HG03066 (cell line): ENCODE data around the gene FAM181B.

Source experiments
- ATAC-seq: cut with Tn5 transposase; IDR thresholded peaks from one replicate; pipeline ENCODE4 v1.9.1; 2021; ENCODE audit warnings: low read depth; ENCODE audit not compliant: unreplicated experiment

Gene FAM181B

GRCh38 chr11:82733444-82734119 lies at the start of gene FAM181B:
TSS of gene FAM181B (minus strand) at chr11:82733864. CDS start at chr11:82733729, 135 bp downstream.
- ATAC-seq, result no peak

GRCh38 chr11:82782825-82783374 lies 49.2 kb upstream of the FAM181B start:
- no peak for ATAC-seq

GRCh38 chr11:82778776-82779175 lies 45.1 kb upstream of the FAM181B start:
- ATAC-seq, result no peak

GRCh38 chr11:82776377-82776776 lies 42.7 kb upstream of the FAM181B start:
- no peak for ATAC-seq

DNA sequence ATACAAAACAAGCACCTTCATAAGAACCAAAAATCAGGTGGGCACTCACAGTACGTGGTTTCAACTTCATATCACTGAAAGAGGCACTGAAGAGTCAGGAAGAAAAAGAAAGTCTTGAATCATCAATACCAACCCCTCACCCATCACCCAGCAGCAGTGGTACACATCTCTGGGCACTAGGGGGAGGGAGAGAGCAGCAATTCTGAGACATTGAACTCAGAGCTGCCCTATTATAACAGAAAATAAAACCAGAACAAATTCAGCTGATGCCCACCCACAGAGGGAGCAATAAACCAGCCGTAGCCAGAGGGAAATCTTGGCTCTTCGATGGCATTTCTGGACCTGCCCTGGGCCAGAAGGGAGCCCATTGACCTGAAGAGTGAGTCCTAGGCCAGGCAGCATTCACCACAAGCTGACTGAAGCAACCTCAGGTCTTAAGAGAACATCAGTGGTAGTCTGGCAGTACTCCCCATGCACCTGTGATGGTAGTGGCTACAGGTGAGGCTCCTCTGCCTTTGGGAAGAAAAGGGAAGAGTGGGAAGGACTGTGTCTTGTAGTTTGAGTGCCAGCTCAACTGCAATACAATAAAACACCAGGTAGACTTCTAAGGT lies 42.2 kb upstream of the FAM181B start:
- ATAC-seq, result peak; percentile 85

GRCh38 chr11:82775218-82775617 lies 41.6 kb upstream of the FAM181B start:
- no peak for ATAC-seq

DNA sequence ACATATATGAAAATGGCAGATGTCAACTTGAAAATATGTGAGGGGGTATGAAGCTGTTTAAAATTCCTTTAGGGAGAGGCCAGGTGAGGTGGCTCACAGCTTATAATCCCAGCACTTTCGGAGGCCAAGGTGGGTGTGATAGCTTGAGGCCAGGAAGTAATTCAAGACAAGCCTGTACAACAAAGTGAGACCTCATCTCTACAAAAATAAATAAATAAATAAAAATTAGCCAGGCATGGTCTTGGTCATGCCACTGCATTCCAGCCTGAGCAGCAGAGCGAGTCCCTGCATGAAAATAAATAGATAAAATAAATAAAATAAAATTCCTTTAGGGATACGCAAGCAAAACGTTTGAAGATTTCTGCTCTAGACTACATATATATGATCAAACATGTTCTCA lies 38.1 kb upstream of the FAM181B start:
- no peak for ATAC-seq

GRCh38 chr11:82767123-82767522 lies 33.5 kb upstream of the FAM181B start:
- ATAC-seq, result no peak

GRCh38 chr11:82765466-82766034 lies 31.9 kb upstream of the FAM181B start:
- ATAC-seq, result no peak

DNA sequence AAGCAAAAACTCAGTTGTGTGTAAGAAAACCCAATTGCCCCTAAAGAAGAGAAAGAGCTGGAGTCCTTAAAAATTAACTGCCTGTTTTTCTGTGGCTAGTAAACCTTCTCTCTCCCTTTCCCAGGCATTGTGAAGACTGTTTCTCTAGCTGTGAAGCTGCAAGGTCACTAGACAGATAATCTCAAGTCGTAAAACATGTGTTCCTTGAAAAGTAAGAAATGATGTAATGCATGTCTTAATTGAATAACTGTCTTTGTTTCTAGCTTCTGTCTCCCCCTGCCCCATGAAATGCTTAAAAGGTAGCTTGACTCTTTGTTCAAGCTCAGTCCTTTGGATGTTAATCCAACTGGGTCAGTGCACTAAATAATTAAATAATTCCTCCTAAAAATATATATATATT lies 29.5 kb upstream of the FAM181B start:
- no peak for ATAC-seq

- ATAC-seq, result no peak
Observed at GRCh38 chr11:82759649-82760048, 26.0 kb upstream of the FAM181B start.

GRCh38 chr11:82757660-82758357 lies 24.1 kb upstream of the FAM181B start:
- ATAC-seq, result no peak

GRCh38 chr11:82756765-82757639 lies 23.3 kb upstream of the FAM181B start:
- ATAC-seq, result no peak

DNA sequence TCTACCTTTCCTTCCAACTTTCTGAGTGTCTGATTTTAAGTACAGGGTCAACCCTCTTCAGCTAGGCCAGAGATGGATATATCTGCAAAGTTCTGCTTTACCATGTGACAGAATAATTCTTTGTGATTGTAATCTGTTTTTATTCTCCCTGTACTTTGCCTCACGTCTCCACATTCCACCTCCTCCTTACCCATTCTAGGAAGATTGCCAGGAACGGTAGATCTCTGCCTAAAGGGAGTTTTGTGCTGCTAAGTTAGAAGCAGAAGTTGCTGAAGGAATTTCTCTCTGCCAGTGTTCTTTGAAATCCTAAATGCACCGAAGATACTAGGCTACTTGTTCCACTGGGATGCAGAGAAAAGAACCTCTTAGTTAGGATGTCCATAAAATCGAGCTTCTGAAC lies 20.7 kb upstream of the FAM181B start:
- no peak for ATAC-seq

- ATAC-seq, result no peak
Observed at GRCh38 chr11:82753921-82754320, 20.3 kb upstream of the FAM181B start.

DNA sequence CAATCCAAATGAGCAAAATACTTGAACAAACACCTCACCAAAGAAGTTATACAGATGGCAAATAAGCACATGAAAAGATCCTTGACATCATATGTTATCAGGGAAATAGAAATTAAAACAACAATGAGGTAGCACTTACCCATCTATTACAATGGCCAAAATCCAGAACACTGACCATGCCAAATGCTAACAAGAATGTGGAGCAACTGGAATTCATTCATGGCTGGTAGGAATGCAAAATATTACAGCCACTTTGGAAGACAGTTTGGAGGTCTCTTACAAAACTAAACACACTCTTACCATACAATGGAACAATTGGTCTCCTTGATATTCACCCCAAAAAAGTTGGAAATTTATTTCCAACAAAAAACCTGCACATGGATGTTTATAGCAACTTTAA lies 19.1 kb upstream of the FAM181B start:
- no peak for ATAC-seq

DNA sequence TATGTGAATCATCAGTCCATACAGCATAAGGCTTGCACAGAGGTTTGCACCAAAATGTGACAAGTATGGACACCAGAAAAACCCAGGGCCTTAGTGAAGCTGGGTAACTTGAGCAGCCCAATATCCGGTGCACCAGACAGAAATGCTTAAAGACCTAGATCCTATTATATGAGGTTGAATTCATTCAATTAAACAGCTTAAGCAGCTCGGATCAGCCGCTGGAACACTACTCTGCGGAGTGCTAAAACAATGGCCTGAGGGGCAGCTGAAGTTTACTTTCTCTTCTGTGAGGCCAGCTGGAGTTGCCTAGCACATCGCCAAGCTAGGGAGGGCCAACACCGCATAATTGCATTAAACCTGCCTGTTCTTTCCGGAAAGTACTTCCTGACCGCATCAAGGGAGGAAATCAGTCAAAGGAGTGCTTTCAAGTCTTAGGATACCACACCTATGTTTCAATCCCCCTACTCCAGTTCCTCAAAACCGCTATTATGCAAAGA lies 17.0 kb upstream of the FAM181B start:
- ATAC-seq, result no peak

DNA sequence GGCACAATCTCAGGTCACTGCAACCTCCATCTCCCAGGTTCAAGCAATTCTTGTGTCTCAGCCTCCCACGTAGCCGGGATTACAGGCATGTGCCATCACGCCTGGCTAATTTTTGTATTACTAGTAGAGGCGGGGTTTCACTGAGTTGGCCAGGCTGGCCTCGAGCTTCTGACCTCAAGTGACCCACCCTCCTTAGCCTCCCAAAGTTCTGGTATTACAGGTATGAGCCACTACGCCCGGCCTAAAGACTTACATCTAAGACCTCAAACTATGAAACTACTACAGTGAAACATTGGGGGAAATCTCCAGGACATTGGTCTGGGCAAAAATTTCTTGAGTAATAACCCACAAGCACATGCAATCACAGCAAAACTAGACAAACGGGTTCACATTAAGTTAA lies 13.8 kb upstream of the FAM181B start:
- ATAC-seq, result no peak

- no peak for ATAC-seq
Observed at GRCh38 chr11:82738091-82738490, 4.4 kb upstream of the FAM181B start.

- ATAC-seq, result no peak
Observed at GRCh38 chr11:82734120-82734479, 436 bp upstream of the FAM181B start.
